ENCODE measurements around the gene ZCCHC4. TPM values are rescaled to one million over a fixed set of nuclear protein-coding genes. Genes with fewer than 3 reads are reported as not detected.
"Not testable (repeated sequence)": the region's sequence is repeated elsewhere in the genome, so short reads cannot be mapped to it uniquely, and the experiment has no call there.

ZCCHC4 gene
- total RNA-seq, 4 donors from 2014 or later: 14.7 to 55.3 (median 19.8) TPM

DNA sequence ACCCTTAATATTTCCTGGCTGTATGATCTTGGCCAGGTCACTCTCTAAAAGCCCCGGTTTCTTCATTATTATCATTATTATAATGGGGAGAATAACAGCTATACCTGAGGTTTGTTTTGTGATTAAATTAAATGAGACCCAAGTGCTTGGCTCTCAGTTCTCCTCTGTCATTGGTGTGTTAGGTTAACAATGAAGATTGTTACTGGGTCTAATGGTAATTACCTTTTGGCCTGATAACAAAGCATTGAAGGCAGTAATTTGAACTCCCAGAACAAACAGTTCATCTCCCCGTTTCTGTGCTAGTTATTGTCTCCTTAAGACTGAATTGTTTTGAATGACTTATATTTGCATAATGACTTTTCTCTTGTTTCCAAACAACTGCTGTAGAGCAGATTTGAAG is 57.7 kb downstream of the ZCCHC4 start:
- no peak for TF ChIP-seq POLR2A (IDR thresholded peaks at IDR 0.05)
- TF ChIP-seq, protein P1, sequence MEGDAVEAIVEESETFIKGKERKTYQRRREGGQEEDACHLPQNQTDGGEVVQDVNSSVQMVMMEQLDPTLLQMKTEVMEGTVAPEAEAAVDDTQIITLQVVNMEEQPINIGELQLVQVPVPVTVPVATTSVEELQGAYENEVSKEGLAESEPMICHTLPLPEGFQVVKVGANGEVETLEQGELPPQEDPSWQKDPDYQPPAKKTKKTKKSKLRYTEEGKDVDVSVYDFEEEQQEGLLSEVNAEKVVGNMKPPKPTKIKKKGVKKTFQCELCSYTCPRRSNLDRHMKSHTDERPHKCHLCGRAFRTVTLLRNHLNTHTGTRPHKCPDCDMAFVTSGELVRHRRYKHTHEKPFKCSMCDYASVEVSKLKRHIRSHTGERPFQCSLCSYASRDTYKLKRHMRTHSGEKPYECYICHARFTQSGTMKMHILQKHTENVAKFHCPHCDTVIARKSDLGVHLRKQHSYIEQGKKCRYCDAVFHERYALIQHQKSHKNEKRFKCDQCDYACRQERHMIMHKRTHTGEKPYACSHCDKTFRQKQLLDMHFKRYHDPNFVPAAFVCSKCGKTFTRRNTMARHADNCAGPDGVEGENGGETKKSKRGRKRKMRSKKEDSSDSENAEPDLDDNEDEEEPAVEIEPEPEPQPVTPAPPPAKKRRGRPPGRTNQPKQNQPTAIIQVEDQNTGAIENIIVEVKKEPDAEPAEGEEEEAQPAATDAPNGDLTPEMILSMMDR (IDR thresholded peaks at IDR 0.05): no peak
- Histone ChIP-seq H3K4me3 (no peak overlapping the region), H3K27ac (no peak overlapping the region), H3K9me3 (no peaks in the 10 kb centered on the region), H3K36me3 (peaks cover 0 to 5% (median 0%) of the 10 kb centered on the region in 3 donors), H3K4me1 (no peaks in the 10 kb centered on the region), H3K27me3 (no peaks in the 10 kb centered on the region)
- DNase-seq: no peak

DNA sequence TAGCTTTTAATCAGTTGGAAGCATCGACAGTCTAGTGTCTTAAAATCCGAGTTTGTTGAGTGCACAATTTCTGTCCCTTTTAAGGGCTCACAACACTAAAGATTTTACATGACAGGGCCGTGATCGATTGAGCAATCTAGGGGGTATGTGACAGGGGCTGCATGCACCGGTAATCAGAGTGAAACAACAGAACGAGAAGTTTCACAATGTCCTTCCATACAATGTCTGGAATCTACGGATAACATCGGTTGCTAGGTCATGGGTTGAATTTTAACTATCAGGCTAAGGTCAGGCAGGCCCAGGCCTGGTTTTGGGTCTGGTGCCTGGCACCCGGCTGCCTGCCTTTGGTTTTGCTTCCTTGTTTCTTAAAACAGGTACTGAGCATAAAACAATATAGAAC is 60.0 kb downstream of the ZCCHC4 start:
- not testable (repeated sequence) for H3K27ac ChIP-seq, H3K4me1 ChIP-seq, H3K36me3 ChIP-seq, H3K27me3 ChIP-seq, H3K4me3 ChIP-seq, DNase-seq, H3K9me3 ChIP-seq

DNA sequence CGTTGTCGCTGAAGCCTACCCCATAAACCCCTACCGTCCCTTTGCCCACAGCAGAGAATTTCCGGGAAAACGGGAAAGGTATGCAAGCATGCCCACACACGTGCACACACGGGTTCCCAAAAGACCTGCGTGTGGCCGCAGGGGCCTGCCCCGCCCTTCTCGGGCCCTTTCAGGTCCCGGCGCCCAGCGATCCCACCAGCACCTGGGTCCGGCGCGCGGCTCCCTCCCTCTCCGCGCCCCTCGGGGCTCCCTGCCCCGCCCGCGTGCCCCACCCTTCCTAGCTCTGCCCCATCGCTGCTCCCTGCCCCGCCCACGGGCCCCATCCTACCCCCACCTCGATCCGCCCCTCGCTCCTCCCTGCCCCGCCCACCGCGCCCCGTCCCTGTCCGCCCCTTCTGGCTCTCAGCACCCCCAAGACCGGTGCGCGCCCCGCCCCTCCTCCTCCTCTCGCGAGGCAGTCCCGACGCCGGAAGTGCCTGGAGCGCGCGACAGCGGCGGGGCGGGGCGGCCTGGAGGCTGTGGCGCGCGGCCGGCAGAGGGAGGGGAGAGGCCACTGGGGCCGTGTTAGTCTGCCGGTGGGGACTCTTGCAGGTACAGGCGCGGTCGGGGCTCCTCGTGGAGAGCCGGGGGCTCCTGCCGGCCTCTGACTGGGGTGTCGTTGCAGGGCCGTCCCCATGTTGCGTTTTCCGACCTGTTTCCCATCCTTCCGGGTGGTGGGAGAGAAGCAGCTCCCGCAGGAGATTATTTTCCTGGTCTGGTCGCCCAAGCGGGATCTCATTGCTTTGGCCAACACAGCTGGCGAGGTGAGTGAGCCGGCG is 64.4 kb downstream of the ZCCHC4 start, which contains the start of gene ANAPC4:
ANAPC4 (plus strand) TSS at position 510 of the 818 bp plus-strand sequence; CDS start at position 675, 165 bp downstream.
- Histone ChIP-seq H3K4me1 (peaks cover 0 to 7% (median 5%) of the 10 kb centered on the region in 4 donors), H3K36me3 (peaks cover 0 to 12% (median 0%) of the 10 kb centered on the region in 3 donors), H3K9me3 (no peaks in the 10 kb centered on the region), H3K4me3 (peak within 1 kb of the TSS; percentile 89 to 99 (median 92)), H3K27me3 (no peaks in the 10 kb centered on the region), H3K27ac (peak within 1 kb of the TSS; percentile 61 to 84 (median 80))
- TF ChIP-seq, protein P1 (IDR thresholded peaks at IDR 0.05): peak in 3 of 6 experiments; percentile 17 to 37 (median 33)
- peak; percentile 62 to 76 for TF ChIP-seq POLR2A (IDR thresholded peaks at IDR 0.05)
- DNase-seq: peak; percentile 98 to 99 (median 99)

DNA sequence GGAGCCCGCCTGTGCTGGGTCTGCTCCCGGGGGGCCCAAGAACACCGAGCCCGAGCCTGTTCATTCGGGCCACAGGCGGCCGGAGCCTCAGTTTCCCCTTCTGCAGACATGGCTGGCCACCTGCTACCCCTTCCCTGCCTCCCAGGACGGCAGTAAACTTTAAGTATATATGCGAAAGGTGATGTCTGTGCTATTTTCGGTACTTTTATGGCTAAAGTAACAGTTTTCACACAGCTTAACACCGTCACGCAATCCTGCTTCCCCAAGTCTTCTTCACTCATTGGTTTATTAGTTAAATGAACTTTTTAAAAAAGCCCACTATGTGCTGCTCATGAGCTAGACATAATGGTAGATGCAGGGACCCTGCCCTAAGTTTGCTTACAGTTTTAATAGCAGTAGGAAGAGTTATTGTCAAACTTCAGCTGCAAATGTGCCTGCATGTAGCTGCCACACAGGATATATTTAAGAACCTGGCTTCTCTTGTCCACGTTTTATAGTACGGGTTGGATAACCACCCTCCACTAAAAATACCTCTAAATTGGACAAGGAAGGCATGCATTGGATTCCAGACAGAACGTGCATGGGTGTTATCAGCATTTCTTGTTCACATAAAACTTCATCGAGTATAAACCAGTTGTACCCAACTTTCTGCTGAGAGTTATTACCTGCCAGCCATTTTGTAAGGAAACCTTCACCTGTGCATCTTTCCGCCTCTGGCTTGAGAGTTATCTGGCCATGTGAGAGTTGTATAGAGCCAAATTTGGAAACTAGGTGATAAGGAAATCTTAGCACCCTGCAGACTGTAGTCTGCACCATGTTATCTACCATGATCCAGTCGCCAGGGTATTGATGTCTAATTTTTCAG is 65.2 kb downstream of the ZCCHC4 start:
- Histone ChIP-seq H3K9me3 (no peaks in the 10 kb centered on the region), H3K4me3 (peak overlapping the region; percentile 89 to 99 (median 92)), H3K4me1 (peaks cover 0 to 7% (median 5%) of the 10 kb centered on the region in 4 donors), H3K27me3 (no peaks in the 10 kb centered on the region), H3K36me3 (peaks cover 0 to 16% (median 0%) of the 10 kb centered on the region in 3 donors), H3K27ac (peak overlapping the region; percentile 61 to 84 (median 80))
- DNase-seq: no peak
- TF ChIP-seq POLR2A (IDR thresholded peaks at IDR 0.05): no peak
- TF ChIP-seq, protein P1 (IDR thresholded peaks at IDR 0.05): no peak

DNA sequence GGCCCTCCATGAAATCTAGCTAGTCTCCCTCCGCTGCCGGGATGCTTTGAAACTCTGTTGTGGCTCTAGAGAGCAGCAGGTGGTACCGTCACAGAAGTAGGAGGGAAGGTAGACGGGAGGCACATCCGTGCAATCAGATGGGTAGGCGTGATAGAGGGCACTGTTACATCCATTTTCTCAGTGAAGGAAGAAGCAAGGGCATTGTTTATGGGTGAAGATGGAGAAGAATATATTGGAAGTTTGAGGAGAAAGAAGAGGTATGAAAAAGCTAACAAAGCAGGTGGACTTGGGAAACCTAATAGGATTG is 65.8 kb downstream of the ZCCHC4 start:
- no peaks in the 10 kb centered on the region for H3K9me3 ChIP-seq
- H3K27me3 ChIP-seq: no peaks in the 10 kb centered on the region
- TF ChIP-seq, protein P1 (IDR thresholded peaks at IDR 0.05): no peak
- no peak for TF ChIP-seq POLR2A (IDR thresholded peaks at IDR 0.05)
- H3K4me1 ChIP-seq: peaks cover 0 to 7% (median 5%) of the 10 kb centered on the region in 4 donors
- peaks cover 0 to 18% (median 0%) of the 10 kb centered on the region in 3 donors for H3K36me3 ChIP-seq
- no peak for DNase-seq
- peak overlapping the region in 1 of 4 donors; percentile 99 for H3K4me3 ChIP-seq
- no peak overlapping the region for H3K27ac ChIP-seq
